Mesenchymal stem cell (in vitro differentiated cells and primary cell): Measurements from ENCODE around the gene PAFAH1B2.
"Not testable (repeated sequence)": the region's sequence is repeated elsewhere in the genome, so short reads cannot be mapped to it uniquely, and the experiment has no call there.

Experiments
- DNase-seq: peaks from one replicate; pipeline ENCODE4 v3.0.0-alpha.2; 2013
- H2AFZ ChIP-seq: one replicate; pipeline ENCODE4 v1.6.1; 2013; ENCODE audit warnings: low read depth, mild to moderate bottlenecking, control low read depth, inconsistent platforms, low read length, moderate library complexity
- H2AK5ac ChIP-seq: 2 replicates; pipeline ENCODE4 v1.6.1; 2013; ENCODE audit warnings: low read length, moderate library complexity, mild to moderate bottlenecking, inconsistent platforms; ENCODE audit not compliant: severe bottlenecking
- H2BK120ac ChIP-seq: one replicate; pipeline ENCODE4 v1.6.1; 2013; ENCODE audit warnings: low read depth, mild to moderate bottlenecking, inconsistent platforms, low read length, moderate library complexity
- H2BK12ac ChIP-seq, 2 experiments: one replicate each; pipeline ENCODE4 v1.6.1; 2013; ENCODE audit warnings: inconsistent platforms in 2 of 2, low read length in 2 of 2, mild to moderate bottlenecking in 2 of 2, moderate library complexity in 2 of 2, control low read depth in 1 of 2
- H2BK15ac ChIP-seq: one replicate; pipeline ENCODE4 v1.6.1; 2013; ENCODE audit warnings: mild to moderate bottlenecking, low read depth, inconsistent platforms; ENCODE audit not compliant: poor library complexity, severe bottlenecking
- H2BK5ac ChIP-seq: 2 replicates; pipeline ENCODE4 v1.6.1; 2013; ENCODE audit warnings: low read depth, mild to moderate bottlenecking, low read length, control low read depth, inconsistent platforms; ENCODE audit not compliant: poor library complexity, severe bottlenecking
- H3K14ac ChIP-seq, 2 experiments: one replicate each; pipeline ENCODE4 v1.6.1; 2013; ENCODE audit warnings: inconsistent platforms in 2 of 2, low read length in 2 of 2, control low read depth in 1 of 2, mild to moderate bottlenecking in 1 of 2, moderate library complexity in 1 of 2
- H3K18ac ChIP-seq, 2 experiments: one replicate each; pipeline ENCODE4 v1.6.1; 2013; ENCODE audit warnings: inconsistent platforms in 2 of 2, low read length in 2 of 2, control low read depth in 1 of 2, low read depth in 1 of 2, mild to moderate bottlenecking in 1 of 2
- H3K23ac ChIP-seq, 2 experiments: one replicate each; pipeline ENCODE4 v1.6.1; 2013; ENCODE audit warnings: inconsistent platforms in 2 of 2, low read length in 2 of 2, mild to moderate bottlenecking in 2 of 2, moderate library complexity in 2 of 2, control low read depth in 1 of 2
- H3K27ac ChIP-seq: 2 replicates; pipeline ENCODE4 v1.5.1; 2013; ENCODE audit warnings: mild to moderate bottlenecking, moderate library complexity, low read length, control low read depth, inconsistent platforms; ENCODE audit not compliant: poor library complexity, severe bottlenecking
- H3K27me3 ChIP-seq, 2 experiments: 2 replicates each; pipeline versions ENCODE4 v1.6.1 to v1.7.0; 2013; ENCODE audit warnings: low read length in 2 of 2, mild to moderate bottlenecking in 2 of 2, moderate library complexity in 2 of 2, control low read depth in 1 of 2, inconsistent platforms in 1 of 2; ENCODE audit not compliant: control insufficient read depth in 1 of 2, insufficient read depth in 1 of 2
- H3K36me3 ChIP-seq, 2 experiments: 2 replicates each; pipeline versions ENCODE4 v1.6.1 to v1.7.0; 2013; ENCODE audit warnings: low read length in 2 of 2, control low read depth in 1 of 2, inconsistent platforms in 1 of 2, low read depth in 1 of 2, mild to moderate bottlenecking in 1 of 2; ENCODE audit not compliant: insufficient read depth in 2 of 2, control insufficient read depth in 1 of 2
- H3K4ac ChIP-seq, 2 experiments: one replicate each; pipeline ENCODE4 v1.6.1; 2013; ENCODE audit warnings: inconsistent platforms in 2 of 2, low read length in 2 of 2, mild to moderate bottlenecking in 2 of 2, moderate library complexity in 2 of 2, control low read depth in 1 of 2, low read depth in 1 of 2
- H3K4me1 ChIP-seq: 2 replicates; pipeline ENCODE4 v1.6.1; 2013; ENCODE audit warnings: low read depth, low read length, control low read depth; ENCODE audit not compliant: control insufficient read depth, insufficient read depth
- H3K4me2 ChIP-seq: 2 replicates; pipeline ENCODE4 v1.6.1; 2013; ENCODE audit warnings: low read length, mild to moderate bottlenecking, inconsistent platforms; ENCODE audit not compliant: poor library complexity, severe bottlenecking
- H3K4me3 ChIP-seq, 2 experiments: 2 replicates each; pipeline versions ENCODE4 v1.5.1 to v1.7.0; 2013; ENCODE audit warnings: low read length in 2 of 2, mild to moderate bottlenecking in 2 of 2, control low read depth in 1 of 2, low read depth in 1 of 2; ENCODE audit not compliant: insufficient read depth in 1 of 2
- H3K79me1 ChIP-seq: replicated peaks from 2 replicates; pipeline ENCODE4 v1.6.1; 2013; ENCODE audit warnings: mild to moderate bottlenecking, control low read depth, low read length, inconsistent platforms; ENCODE audit not compliant: poor library complexity, severe bottlenecking
- H3K9ac ChIP-seq: 2 replicates; pipeline ENCODE4 v1.7.0; 2013; ENCODE audit warnings: mild to moderate bottlenecking, low read length, moderate library complexity
- H3K9me3 ChIP-seq: 2 replicates; pipeline ENCODE4 v1.7.0; 2013; ENCODE audit warnings: mild to moderate bottlenecking, low read length; ENCODE audit not compliant: control insufficient read depth
- H4K8ac ChIP-seq: one replicate; pipeline ENCODE4 v1.6.1; 2013; ENCODE audit warnings: inconsistent platforms, mild to moderate bottlenecking, low read length, moderate library complexity
- H4K91ac ChIP-seq: one replicate; pipeline ENCODE4 v1.6.1; 2013; ENCODE audit warnings: mild to moderate bottlenecking, low read length, inconsistent platforms
- WGBS: methylation state at CpG from one replicate; pipeline ENCODE4 v1.1.7; 2013; ENCODE audit warnings: mixed read lengths; 5-methylcytosine and 5-hydroxymethylcytosine counted together

PAFAH1B2 gene

DNA sequence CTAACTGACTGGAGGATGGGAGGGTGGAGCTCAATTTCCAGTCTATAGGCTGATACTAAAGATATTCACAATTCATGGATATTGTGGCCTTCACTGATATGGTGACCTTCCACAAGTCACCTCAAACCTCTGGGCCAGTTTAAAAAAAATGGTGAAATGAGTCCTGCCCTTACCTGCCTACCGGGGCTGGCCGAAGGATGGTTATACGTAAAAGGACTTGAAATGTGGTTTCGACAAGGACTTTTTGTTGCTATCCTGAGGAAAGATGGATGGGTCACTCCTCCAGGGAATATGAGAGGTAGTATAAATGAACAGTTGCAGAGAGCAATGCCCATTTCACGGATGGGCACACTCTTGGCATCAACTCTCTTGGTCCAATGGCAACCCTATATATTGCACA is 63.4 kb downstream of the PAFAH1B2 start:
- not testable (repeated sequence) for H3K9ac ChIP-seq, H3K79me1 ChIP-seq, DNase-seq, H3K14ac ChIP-seq, H3K18ac ChIP-seq, H3K23ac ChIP-seq, H3K4ac ChIP-seq, H3K27ac ChIP-seq, H2AK5ac ChIP-seq, H2AFZ ChIP-seq, H3K4me2 ChIP-seq, H3K27me3 ChIP-seq, H2BK15ac ChIP-seq, H2BK120ac ChIP-seq, H4K91ac ChIP-seq, H3K9me3 ChIP-seq, H2BK5ac ChIP-seq, H3K4me3 ChIP-seq, H2BK12ac ChIP-seq, H4K8ac ChIP-seq
- Histone ChIP-seq H3K36me3 (peaks cover 38 to 39% of the 10 kb centered on the region in 2 experiments), H3K4me1 (peaks cover 26% of the 10 kb centered on the region)
- 93% methylated on average over 4 of the region's 5 CpGs for WGBS

DNA sequence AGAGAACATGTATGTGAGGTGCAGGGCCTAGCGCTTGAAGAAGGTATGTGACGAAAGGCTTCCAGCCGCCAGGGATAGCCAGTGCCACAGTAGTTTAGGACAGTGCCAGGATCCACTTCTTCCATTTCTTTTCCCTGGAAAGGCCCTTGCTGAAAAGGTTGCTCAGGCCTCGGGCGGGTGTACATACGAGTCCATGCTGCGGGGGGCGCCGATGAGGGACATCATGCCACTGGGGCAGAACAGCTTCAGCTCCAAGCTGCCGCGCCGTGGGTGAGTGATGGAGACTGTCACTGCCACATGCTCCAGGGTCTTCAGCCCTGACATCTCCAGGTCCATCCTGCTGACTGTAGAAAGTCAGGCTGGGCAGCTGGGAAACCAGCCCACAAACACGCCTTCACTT is 64.6 kb downstream of the PAFAH1B2 start:
- WGBS: no CpG with 5 or more reads among the region's 13 CpGs

DNA sequence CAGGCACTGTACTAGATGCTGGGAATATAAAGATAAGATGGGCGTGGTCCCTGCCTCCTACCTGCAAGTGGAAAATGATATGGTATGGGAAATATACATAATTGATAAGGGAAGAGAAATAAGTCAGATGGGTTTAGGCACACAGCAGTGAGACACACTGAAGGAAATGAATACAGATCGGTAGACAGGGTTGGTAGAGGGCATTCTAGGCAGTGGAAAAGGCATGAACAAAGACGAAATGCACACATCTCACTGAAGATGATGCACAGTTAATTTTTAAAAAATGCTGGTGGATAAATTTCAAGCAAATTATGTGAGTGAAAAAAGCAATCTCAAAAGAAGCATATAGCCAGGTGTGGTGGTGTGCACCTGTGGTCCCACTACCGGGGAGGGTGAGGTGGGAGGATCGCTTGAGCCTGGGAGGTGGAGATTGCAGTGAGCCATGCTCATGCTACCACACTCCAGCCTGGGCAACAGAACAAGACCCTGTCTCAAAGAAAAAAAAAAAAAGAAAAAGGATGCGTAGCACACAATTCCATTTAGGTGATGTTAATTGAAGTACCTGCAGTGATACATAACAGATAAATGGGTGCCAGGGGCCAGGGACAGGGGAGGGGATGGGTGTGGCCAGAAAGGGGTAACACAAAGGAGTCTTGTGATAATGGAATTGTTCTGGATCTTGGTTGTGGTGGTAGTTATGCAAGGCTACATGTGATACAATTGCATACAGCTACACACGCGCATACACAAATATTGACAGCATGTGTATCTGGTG is 65.5 kb downstream of the PAFAH1B2 start:
- H2AFZ ChIP-seq, H2BK120ac ChIP-seq, H3K23ac ChIP-seq, H4K91ac ChIP-seq, H3K27me3 ChIP-seq, H3K14ac ChIP-seq, H3K4ac ChIP-seq, H3K18ac ChIP-seq, H3K79me1 ChIP-seq, H4K8ac ChIP-seq, DNase-seq, H2BK5ac ChIP-seq, H3K4me3 ChIP-seq, H3K4me2 ChIP-seq, H3K9ac ChIP-seq, H2BK15ac ChIP-seq, H3K9me3 ChIP-seq, H2BK12ac ChIP-seq, H3K27ac ChIP-seq, H2AK5ac ChIP-seq: not testable (repeated sequence)
- Histone ChIP-seq H3K36me3 (peaks cover 25 to 41% of the 10 kb centered on the region in 2 experiments), H3K4me1 (peaks cover 12% of the 10 kb centered on the region)
- 96% methylated on average over 5 of the region's 8 CpGs for WGBS

More for the DNA sequence above, 64.6 kb downstream of the PAFAH1B2 start:
- H3K27me3 ChIP-seq, H3K23ac ChIP-seq, H3K4me3 ChIP-seq, H3K9ac ChIP-seq, H3K14ac ChIP-seq, H4K91ac ChIP-seq, H2BK15ac ChIP-seq, H3K9me3 ChIP-seq, H2BK5ac ChIP-seq, H3K18ac ChIP-seq, H3K4me2 ChIP-seq, H3K27ac ChIP-seq, H2AFZ ChIP-seq, H2BK120ac ChIP-seq, H2AK5ac ChIP-seq, DNase-seq, H4K8ac ChIP-seq, H3K79me1 ChIP-seq, H2BK12ac ChIP-seq, H3K4ac ChIP-seq: not testable (repeated sequence)
- Histone ChIP-seq H3K4me1 (peaks cover 16% of the 10 kb centered on the region), H3K36me3 (peaks cover 31 to 43% of the 10 kb centered on the region in 2 experiments)

DNA sequence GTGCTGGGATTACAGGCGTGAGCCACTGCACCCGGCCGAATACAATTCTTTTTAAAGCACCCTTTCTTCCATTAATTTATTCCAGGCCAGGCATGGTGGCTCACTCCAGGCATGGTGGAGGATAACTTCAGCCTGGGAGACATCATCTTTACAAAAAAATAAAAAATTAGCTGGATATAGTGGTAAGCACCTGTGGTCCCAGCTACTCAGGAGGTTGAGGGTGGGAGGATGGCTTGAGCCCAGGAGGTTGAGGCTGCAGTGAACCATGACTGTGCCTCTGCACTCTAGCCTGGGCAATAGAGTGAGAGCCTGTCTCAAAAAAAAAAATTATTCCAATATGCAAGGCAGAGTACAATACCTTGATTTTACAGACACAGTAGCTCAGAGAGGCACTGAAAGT is 66.5 kb downstream of the PAFAH1B2 start:
- Histone ChIP-seq H3K4me2 (no peak overlapping the region), H3K4ac (no peak overlapping the region), H3K9ac (no peak overlapping the region), H4K8ac (no peak overlapping the region), H3K18ac (no peak overlapping the region), H3K27ac (no peak overlapping the region), H3K4me3 (no peak overlapping the region), H2BK12ac (no peak overlapping the region), H3K23ac (no peak overlapping the region), H3K4me1 (peaks cover 6% of the 10 kb centered on the region), H3K36me3 (peaks cover 19 to 38% of the 10 kb centered on the region in 2 experiments), H2BK15ac (no peak overlapping the region), H2AFZ (no peak overlapping the region), H3K79me1 (no peaks in the 10 kb centered on the region), H3K27me3 (no peaks in the 10 kb centered on the region), H2AK5ac (no peak overlapping the region), H3K9me3 (no peaks in the 10 kb centered on the region), H2BK5ac (no peak overlapping the region), H4K91ac (no peak overlapping the region), H2BK120ac (no peak overlapping the region), H3K14ac (no peak overlapping the region)
- DNase-seq: no peak
- WGBS: 100% methylated on average over 3 of the region's 3 CpGs
